ENCODE measurements around the gene ZNF503. TPM values are rescaled to one million over a fixed set of nuclear protein-coding genes. Genes with fewer than 3 reads are reported as not detected.
A peak's percentile ranks its signal among the peaks of the same experiment; 100 is the strongest.

The ZNF503 gene, protein sequence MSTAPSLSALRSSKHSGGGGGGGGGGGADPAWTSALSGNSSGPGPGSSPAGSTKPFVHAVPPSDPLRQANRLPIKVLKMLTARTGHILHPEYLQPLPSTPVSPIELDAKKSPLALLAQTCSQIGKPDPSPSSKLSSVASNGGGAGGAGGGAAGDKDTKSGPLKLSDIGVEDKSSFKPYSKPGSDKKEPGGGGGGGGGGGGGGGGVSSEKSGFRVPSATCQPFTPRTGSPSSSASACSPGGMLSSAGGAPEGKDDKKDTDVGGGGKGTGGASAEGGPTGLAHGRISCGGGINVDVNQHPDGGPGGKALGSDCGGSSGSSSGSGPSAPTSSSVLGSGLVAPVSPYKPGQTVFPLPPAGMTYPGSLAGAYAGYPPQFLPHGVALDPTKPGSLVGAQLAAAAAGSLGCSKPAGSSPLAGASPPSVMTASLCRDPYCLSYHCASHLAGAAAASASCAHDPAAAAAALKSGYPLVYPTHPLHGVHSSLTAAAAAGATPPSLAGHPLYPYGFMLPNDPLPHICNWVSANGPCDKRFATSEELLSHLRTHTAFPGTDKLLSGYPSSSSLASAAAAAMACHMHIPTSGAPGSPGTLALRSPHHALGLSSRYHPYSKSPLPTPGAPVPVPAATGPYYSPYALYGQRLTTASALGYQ
- 3.7 and 5.7 TPM in 2 replicates for total RNA-seq (2014; rRNA removed; shearing (Covaris generic))

DNA sequence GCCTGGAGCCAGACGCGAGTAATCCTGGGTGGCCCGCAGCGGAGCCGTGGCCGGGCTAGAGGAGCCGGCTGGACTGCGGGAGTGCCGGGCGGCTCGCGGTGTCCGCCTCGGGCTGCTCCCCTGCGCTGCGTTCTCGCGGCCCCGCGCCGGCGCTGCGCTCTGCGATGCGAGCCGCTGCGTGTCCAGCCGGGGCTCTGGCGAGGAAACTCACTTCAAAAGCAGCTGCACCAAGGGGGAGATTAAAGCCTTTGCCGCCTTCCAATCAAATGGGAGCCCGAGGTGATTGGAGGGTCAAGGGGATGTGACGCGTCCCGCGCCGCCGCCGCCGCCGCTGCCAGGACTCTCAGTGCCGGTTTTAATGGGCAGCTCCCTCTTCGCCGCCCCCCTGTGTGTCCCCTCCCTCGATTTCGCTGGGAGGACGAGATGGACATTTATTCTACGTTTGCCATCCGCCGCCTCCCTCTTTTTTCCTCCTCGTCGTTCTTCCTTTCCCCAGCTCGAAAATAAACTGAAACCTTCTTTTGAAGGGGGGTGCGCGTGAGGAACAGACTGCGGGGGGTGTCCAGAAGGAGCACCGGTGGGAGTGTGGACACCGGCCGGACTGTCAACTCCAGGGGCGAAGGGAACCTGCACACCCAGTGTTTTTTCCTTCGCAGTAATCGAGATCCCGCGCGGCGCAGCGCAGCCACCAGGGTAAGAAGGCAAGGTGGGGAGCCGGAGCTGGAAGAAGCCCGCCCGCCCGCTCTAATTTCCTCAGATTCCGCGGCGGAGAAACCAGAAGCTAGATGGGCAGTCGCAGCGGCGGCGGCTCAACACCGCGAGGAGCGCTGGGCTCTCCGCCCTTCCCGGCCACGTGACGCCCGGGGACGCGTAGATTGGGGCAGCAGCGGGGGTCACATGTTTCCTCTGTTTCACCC, at the start of gene ZNF503:
ZNF503 (minus strand) TSS at position 196 of the 917 bp plus-strand sequence. CDS start 345 bp downstream, outside the sequence.
- DNase-seq (ENCODE audit: low read depth), result peak; percentile 97

- DNase-seq (ENCODE audit: low read depth), result no peak
Measured at GRCh38 chr10:75450644-75451640, 49.4 kb upstream of the ZNF503 start.

GRCh38 chr10:75450075-75450445, 48.5 kb upstream of the ZNF503 start:
- no peak for DNase-seq (ENCODE audit: low read depth)

- no peak for DNase-seq (ENCODE audit: low read depth)
Measured at GRCh38 chr10:75449382-75450074, 48.0 kb upstream of the ZNF503 start.

DNA sequence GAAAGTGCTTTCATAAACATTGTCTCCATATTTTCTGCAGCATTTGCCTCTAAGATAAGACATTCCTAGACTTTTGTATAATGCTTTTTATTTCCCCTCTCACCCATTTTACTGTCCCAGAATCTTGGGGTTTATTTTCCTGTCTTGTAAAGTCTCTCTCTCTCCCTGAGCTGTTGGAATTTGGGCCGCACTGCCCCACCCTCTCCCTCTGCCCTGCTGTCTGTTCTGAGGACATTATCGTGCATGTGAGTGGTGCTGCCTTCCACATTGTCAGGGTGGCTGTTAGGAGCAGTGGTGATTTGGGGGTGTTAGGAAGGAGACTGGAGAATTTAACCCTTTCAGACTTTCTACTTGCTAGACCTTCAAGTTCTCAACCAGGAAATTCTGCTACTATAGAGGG, 46.6 kb upstream of the ZNF503 start:
- DNase-seq (ENCODE audit: low read depth), result no peak

DNA sequence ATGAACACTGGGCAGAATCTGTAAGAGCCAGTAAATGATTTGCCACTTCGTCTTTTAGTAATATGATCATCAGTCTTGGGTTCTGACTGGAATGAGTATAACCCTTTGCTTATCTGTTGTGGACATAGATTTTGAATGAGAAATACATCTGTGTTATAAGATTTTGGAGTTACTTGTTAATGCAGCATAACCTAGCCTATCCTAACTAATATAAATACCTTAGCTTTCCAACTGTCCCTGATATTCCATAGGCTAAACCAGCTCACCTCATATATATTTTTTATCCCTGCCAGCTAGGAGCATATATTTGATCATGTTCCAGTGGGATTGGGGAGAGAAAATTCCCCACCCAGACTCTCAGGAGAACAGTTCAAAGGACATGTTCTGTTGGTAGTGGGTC, 44.9 kb upstream of the ZNF503 start:
- no peak for DNase-seq (ENCODE audit: low read depth)

DNA sequence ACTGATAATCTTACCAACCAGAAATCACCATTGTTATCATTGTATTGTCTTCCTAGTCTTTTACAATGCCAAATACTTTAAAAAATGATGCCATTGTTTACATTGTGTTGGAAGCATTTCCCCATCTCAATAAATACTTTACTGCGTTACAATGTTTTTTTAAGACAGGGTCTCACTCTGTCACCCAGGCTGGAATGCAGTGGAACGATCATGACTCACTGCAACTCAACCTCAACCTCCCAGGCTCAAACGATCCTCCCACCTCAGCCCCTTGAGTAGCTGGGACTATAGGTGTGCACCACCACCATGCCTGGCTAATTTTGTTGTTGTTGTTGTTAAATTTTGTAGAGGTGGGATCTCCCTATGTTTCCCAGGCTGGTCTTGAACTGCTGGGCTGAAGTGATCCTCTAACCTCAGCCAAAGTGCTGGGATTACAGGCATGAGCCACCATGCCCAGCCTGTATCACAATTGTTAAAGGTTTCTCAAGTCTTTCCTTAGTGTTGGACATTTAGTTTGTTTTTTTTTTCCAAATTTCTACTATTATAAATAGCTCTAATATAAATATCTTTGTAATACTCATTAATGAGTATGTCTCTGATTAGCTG, 43.3 kb upstream of the ZNF503 start:
- DNase-seq (ENCODE audit: low read depth), result peak; percentile 45

GRCh38 chr10:75443362-75443761, 41.8 kb upstream of the ZNF503 start:
- no peak for DNase-seq (ENCODE audit: low read depth)

GRCh38 chr10:75441682-75442081, 40.1 kb upstream of the ZNF503 start:
- DNase-seq (ENCODE audit: low read depth), result no peak

DNA sequence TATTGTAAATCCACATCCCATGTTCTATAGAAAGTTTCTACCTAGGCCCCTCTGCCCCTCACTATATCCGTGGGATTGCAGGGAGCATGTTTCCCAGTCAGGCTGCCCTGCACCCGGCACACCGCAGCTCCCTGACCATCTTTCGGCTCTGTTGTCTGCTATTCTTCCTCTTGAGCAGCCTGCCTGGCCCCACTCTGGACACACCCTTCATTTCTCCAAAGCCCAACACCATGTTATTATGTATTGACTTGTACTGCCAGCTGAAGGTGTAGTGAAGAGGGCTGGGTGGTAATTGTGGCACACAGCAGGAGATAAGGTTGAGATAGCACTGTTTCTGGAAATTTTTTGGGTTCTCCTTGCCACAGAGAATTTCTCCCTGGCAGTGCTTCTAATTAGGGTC, 39.6 kb upstream of the ZNF503 start:
- no peak for DNase-seq (ENCODE audit: low read depth)

DNA sequence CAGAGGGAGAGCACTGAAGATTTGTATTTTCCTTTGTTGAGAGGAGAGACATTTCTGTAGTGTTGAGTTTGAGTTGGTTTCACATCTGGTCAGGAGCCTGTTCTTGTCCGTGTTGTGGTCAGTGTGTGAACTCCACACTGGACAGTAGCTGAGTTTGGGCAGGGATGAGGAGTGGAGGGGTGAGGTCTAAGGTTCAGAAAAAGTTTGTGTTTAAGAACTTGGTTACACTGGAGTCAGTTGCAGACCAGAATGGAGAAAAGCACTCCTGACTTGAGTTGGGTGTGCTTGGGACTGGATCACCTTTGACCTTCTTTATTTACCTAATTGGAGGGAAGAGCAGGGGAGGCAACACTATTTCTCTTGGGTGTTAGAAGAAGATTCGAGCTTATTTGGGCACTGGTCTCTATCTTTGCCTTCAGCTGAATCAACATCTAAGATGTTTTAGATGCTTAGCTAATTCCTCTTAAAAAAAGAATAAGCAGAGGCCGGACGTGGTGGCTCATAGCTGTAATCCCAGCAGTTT, 38.8 kb upstream of the ZNF503 start:
- DNase-seq (ENCODE audit: low read depth), result no peak

GRCh38 chr10:75439811-75440210, 38.2 kb upstream of the ZNF503 start:
- DNase-seq (ENCODE audit: low read depth), result no peak

DNA sequence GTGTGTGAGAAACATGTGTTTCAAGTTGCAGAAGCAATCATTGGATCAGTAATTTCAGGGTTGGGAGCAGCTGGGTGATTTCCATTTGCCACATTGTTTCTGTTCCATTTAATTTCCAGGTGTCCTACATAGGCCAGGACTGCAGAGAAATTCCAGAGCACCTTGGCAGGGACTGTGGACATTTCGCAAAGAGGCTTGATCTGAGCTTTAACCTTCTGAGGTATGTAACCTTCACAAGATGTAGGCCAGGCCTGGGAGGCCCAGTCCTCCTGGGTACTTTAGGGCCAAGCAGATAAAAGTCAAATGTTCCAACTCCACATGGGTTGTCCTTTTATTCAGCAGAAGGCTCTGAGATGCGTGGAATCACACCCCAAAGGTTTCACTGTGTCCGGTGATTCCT, 36.7 kb upstream of the ZNF503 start:
- no peak for DNase-seq (ENCODE audit: low read depth)

- DNase-seq (ENCODE audit: low read depth), result no peak
Measured at GRCh38 chr10:75437693-75438092, 36.1 kb upstream of the ZNF503 start.

- DNase-seq (ENCODE audit: low read depth), result no peak
Measured at GRCh38 chr10:75436896-75437295, 35.3 kb upstream of the ZNF503 start.

DNA sequence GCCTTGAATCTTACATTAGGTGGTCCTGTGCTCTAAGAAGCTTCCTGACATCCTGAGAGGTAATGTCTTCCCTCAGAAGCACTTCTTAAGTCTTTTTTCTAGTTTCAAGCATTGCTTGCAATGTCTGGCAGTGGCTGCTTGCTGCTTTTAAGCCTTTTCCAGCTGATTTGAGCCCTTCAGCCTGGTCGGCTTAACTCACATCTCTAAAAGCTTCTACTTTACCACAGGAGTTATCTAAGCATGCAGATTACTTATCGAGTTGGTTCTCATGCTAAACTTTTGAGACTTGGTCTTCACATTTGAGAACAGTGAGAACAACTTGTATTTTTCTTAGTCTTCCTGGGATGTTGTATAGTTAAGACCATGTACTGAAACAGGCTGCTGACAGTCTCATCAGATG, 33.7 kb upstream of the ZNF503 start:
- DNase-seq (ENCODE audit: low read depth), result no peak

DNA sequence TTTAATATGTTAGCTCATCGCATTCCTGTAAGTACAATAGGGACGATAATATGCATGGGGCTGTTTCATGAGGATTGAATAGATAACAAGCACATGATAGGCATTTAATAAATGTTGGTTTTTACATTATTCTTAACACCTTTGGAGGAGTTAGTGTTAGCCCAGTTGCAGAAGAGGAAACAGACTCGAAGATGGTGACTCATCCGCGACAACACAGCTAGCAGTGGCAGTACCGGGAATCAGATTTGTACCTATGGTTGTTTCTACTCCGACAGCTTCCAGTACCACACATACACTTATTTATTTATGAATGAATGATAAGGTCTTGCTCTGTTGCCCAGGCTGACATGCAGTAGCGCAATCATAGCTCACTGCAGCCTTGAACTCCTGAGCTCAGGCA, 32.7 kb upstream of the ZNF503 start:
- DNase-seq (ENCODE audit: low read depth), result no peak

GRCh38 chr10:75433216-75433615, 31.7 kb upstream of the ZNF503 start:
- DNase-seq (ENCODE audit: low read depth), result no peak

GRCh38 chr10:75432763-75433162, 31.2 kb upstream of the ZNF503 start:
- DNase-seq (ENCODE audit: low read depth), result no peak

DNA sequence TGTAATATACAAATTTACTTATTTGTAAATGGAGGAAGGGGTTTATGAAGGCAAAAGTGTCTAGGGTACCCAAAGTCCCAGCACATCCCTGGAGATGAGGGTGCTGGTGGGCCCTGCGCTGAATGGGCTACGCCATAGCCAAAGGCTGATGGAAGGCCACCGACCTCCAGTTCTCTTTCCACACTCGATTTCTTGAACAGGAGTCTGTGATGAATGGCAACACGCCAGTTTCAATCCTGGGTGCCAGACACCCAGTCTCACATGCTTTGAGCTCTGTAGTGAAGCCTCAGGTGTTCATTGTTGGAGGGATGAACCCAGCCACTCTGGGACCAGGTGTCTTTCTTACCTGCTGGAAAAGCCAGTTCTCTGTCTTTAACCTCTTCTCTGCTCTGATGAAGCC, 30.6 kb upstream of the ZNF503 start:
- no peak for DNase-seq (ENCODE audit: low read depth)
